GM10266 (cell line): ENCODE data around the gene LIMD2.

Experiments
- DNase-seq: peaks from one replicate; pipeline ENCODE4 v3.0.0; 2012; ENCODE audit errors: extremely low spot score
- TF ChIP-seq, protein P1 (sequence below): IDR thresholded peaks from 2 replicates; pipeline ENCODE4 v1.5.1; 2012; ENCODE audit warnings: mild to moderate bottlenecking, low read depth; ENCODE audit not compliant: control insufficient read depth, insufficient read depth; ENCODE audit errors: missing control alignments

LIMD2 gene

DNA sequence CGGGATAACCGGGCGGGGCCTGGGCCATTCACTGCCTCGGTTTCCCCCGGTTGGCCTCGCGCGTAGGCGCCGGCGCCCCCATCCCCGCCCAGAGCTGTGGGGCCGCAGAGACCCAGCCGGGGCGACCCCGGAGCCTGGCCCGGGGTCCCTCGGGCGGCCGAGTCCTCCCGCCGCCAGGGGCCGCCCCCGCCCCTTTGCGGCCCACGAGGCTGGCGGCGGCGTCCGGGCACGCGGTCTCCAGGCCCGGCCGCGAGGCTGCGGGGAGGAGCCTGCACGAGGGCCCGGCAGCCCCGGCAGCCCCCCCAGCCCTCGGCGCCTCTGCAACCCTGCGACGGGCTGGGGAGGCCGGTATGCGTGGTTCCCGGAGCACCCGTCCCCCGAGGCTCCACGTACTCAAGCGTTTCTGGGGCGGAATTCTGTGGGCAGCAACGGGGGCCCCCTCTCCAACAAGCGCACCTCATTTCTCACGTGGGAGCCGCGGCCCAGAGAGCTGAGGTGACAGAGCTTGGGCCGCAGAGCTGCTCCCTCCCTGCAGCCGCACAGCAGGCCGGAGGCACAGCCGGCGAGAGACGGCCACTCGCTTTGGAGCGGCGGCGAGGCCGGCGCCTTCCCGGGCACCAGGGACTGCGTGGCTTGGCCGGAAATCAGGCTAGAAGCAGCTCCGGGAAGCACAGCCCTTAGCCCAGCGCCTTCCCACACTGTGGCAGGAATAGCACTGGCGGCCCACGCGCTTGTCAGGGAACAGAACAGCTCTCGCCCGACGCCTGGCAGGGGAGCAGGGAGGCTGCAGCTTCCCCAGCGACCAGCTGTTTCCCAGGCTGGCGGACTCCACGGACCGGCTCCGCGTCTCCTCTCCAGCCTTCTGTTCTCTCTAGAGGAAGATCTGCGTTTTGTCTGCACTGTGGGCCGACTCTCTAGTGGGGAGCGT, 867 bp upstream of the LIMD2 start:
- TF ChIP-seq, protein P1, sequence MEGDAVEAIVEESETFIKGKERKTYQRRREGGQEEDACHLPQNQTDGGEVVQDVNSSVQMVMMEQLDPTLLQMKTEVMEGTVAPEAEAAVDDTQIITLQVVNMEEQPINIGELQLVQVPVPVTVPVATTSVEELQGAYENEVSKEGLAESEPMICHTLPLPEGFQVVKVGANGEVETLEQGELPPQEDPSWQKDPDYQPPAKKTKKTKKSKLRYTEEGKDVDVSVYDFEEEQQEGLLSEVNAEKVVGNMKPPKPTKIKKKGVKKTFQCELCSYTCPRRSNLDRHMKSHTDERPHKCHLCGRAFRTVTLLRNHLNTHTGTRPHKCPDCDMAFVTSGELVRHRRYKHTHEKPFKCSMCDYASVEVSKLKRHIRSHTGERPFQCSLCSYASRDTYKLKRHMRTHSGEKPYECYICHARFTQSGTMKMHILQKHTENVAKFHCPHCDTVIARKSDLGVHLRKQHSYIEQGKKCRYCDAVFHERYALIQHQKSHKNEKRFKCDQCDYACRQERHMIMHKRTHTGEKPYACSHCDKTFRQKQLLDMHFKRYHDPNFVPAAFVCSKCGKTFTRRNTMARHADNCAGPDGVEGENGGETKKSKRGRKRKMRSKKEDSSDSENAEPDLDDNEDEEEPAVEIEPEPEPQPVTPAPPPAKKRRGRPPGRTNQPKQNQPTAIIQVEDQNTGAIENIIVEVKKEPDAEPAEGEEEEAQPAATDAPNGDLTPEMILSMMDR, result peak; percentile 39
- DNase-seq, result peak; percentile 83

DNA sequence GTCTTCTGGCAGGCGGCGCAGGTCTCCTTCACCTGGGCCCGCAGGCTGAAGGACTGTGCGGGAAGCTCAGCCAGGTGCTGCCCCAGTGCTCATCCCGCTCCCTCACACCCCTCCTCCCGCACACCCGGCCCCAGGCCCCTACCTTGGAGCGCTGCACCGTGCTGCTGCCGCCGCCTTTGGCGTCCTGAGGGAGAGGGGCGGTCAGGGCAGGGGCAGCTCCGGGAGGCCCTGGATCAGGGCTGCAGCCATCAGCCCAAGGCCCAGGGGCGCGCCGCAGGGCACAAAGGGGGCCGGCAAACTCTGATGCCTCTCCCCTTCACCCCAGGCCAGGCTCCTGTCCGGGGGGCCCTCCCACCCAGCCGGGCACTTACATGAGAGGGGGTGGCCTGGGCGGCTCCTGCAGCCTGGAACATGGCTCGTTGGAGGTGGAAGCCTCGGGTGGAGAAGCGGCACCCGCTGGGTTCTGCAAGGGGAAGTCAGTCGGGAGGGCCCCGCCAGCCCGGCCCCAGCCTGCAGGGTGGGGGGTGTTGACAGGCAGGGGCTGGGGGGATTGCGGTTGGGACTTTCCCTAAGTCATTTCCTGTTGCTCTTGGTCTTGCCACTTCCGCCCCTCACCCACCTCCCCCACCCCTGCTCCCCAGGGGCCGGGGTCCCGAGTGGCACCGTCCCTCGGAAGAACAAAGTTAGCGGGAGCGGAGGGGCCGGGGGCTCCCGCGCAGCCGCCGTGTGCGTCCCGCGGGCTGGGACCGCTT, 863 bp downstream of the LIMD2 start:
- DNase-seq, result peak; percentile 89

GRCh38 chr17:63698381-63698885, 1.5 kb downstream of the LIMD2 start:
- TF ChIP-seq, protein P1, result no peak
- no peak for DNase-seq

More for the DNA sequence above, 863 bp downstream of the LIMD2 start:
- TF ChIP-seq, protein P1, result no peak

DNA sequence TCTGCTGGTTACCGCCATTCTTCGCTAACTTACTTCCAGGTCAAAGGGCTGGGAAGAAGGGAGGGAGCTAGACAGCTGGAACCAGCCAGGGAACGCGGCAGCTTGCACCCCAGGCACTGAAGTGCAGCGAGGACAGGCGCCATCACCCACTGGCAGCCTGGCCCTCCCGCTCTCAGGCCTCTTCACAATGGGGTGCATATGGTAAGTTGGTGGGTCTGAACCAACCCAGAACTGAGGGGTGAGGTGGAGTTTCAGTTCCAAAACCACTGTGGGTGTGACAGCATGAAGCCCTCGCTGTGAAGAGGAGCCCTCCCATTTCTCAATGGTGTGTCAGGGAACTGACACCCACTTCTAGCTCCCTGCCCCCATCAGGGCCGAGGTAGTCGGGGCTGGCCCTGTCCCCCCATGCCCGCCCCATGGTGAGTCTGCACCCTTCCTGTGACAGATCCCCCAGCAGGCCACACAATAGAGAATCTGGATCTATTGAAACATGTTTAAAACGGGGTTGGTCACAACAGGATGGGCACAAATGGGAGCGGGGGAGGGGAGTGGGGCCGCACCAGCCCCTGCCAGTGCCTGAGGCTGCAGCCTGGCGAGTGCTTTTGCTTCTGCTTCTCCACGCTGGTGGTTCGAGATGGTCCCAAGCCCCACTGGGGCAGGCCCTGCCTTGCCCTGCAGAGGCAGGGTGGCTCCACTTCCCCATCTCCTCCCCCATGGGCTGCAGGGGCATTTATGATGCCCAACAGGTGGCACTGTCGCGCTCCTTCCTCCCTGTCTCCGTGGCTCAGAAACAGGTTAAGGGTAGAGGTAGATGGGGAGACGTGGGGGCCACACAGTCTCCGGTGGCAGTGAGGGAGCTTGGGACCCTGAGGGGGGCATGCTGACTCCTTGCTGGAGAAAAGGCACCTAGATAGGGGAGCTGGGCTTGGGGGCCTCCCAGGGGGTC, 2.3 kb downstream of the LIMD2 start:
- TF ChIP-seq, protein P1, result peak; percentile 86
- peak; percentile 74 for DNase-seq

DNA sequence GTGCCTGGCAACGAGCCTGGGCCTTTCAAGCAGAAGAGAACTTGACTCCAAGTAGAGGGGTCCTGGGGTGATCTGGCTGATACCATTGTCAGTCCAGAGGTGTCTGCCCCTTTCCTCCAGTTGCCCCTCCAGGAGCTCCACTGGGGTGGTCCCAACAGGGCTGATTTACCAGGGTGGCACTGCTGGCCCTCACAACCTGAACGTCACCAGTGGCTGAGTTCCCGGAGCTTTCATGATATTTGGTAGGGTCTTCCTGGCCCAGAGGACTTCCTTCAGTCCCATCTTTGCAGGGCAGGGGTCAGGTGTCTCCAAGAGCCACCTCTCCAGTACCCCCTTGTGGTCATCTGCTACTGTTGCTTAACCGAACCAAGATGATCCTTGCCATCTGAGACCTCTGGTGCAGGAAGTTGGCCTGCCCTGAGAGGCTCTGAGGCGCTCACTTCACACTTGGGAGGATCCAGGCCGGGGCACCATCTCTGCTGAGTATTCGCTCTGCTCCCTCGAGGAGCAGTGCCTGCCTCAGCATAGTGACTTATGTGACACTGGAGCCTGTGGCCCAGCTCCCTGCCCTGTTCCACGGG, 3.5 kb downstream of the LIMD2 start:
- peak; percentile 62 for DNase-seq
- TF ChIP-seq, protein P1, result peak; percentile 45

- TF ChIP-seq, protein P1, result no peak
- no peak for DNase-seq
Observed at GRCh38 chr17:63695889-63696288, 4.0 kb downstream of the LIMD2 start.
